ENCODE measurements around the gene ABCD2. TPM values are rescaled to one million over a fixed set of nuclear protein-coding genes. Genes with fewer than 3 reads are reported as not detected.
"Not testable (repeated sequence)": the region's sequence is repeated elsewhere in the genome, so short reads cannot be mapped to it uniquely, and the experiment has no call there.

Gene ABCD2
- total RNA-seq, 2 experiments from 2014 or later: 4.8 to 5.0 TPM

DNA sequence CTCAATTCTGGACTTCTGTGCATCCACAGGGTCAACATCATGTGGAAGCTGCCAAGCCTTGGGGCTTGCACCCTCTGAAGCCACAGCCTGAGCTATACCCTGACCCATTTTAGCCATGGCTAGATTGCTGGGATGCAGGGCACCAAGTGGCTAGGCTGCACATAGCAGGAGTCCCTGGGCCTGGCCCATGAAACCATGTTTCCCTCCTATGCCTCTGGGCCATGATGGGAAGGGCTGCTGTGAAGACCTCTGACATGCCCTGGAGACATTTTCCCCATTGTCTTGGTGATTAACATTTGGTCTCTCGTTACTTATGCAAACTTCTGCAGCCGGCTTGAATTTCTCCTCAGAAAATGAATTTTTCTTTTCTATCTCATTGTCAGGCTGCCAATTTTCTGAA, 92.6 kb downstream of the ABCD2 start:
- intact Hi-C loops (cut with micrococcal nuclease): no loop called here
- ChIA-PET POLR2A (no interaction called here), CTCF (no interaction called here)
- H3K4me3 Mint-ChIP-seq: no peak overlapping the region
- H3K27ac Mint-ChIP-seq: no peak overlapping the region
- no peaks in the 10 kb centered on the region for H3K4me1 Mint-ChIP-seq (ENCODE audit: low read depth)
- no peaks in the 10 kb centered on the region for H3K27me3 Mint-ChIP-seq
- DNase-seq: no peak
- peaks cover 28% of the 10 kb centered on the region for H3K9me3 Mint-ChIP-seq
- peaks cover 17% of the 10 kb centered on the region for H3K36me3 Mint-ChIP-seq

DNA sequence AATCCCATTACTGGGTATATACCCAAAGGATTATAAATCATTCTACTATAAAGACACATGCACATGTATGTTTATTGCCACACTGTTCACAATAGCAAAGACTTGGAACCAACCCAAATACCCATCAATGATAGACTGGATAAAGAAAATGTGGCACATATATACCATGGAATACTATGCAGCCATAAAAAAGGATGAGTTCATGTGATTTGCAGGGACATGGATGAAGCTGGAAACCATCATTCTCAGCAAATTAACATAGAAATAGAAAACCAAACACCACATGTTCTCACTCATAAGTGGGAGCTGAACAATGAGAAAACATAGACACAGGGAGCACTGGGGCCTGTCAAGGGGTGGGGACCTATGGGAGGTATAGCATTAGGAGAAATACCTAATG, 97.4 kb downstream of the ABCD2 start:
- intact Hi-C loops (cut with micrococcal nuclease); H3K27me3 Mint-ChIP-seq; H3K27ac Mint-ChIP-seq; DNase-seq; POLR2A ChIA-PET; H3K4me1 Mint-ChIP-seq (ENCODE audit: low read depth); CTCF ChIA-PET; H3K4me3 Mint-ChIP-seq: not testable (repeated sequence)
- Mint-ChIP-seq H3K36me3 (peaks cover 16% of the 10 kb centered on the region), H3K9me3 (peaks cover 28% of the 10 kb centered on the region)

DNA sequence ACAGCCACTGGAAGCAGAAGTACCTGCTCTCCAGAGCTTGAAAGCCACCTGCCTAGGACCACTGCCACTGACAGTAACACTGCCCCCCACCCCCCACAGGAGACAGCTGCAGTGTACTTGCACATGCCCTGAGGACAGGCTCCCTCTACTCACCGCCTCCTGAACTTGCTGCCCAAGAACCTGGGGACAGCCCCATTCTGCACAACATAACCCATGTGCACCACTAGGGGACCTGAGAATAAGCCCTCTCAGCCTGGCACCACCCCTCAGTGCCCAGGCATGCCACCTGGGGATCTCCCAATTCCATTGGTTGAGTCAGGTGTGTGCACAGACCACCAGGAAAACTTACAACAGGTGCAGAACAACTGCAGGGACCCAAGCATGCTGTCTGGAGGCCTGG, 109.6 kb downstream of the ABCD2 start:
- H3K36me3 Mint-ChIP-seq: peaks cover 20% of the 10 kb centered on the region
- peaks cover 17% of the 10 kb centered on the region for H3K9me3 Mint-ChIP-seq
- no peak overlapping the region for H3K4me3 Mint-ChIP-seq
- H3K4me1 Mint-ChIP-seq (ENCODE audit: low read depth): no peaks in the 10 kb centered on the region
- DNase-seq: no peak
- no peaks in the 10 kb centered on the region for H3K27me3 Mint-ChIP-seq
- H3K27ac Mint-ChIP-seq: no peak overlapping the region
- ChIA-PET POLR2A (no interaction called here), CTCF (no interaction called here)
- intact Hi-C loops (cut with micrococcal nuclease): no loop called here

DNA sequence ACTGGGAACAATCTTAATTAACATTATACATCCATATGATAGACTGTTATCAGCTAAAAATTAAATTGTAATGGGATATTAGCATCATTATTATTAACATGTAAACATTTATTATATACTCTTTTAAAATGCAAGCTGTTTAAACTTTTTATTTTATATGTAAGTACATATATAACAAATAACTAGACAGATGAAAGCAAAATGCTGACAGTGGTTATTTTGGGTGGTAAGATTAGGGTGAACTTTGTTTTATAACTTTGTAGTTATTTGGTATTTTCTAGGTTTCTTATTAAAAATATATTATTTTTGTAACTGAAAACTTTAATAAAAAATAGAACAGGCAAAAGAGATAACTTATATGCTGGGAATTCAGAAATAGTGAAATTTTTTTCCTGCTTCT, 114.0 kb downstream of the ABCD2 start:
- POLR2A ChIA-PET: no interaction called here
- Mint-ChIP-seq H3K4me1 (ENCODE audit: low read depth) (no peaks in the 10 kb centered on the region), H3K9me3 (peaks cover 1% of the 10 kb centered on the region)

DNA sequence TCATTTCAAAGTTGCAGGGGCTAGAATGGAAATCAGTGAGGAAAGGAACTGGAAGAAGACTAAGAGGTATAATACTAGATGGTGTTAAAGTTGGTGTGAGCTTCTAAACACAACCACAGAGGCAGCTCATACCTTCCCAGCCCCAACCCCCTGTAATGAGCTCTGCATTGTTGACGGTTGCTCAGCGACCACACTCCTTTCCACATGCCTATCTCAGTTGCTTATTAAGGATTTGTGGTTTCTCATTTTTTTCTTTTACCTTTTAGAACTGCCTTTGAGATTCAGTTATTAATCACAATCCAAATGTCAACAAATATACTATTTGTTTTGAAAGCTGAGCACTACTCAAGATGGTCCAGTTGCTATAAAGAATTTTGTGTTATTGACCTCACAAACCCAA, 114.6 kb downstream of the ABCD2 start:
- CTCF ChIA-PET: no interaction called here
- H3K27me3 Mint-ChIP-seq: no peaks in the 10 kb centered on the region
- no peaks in the 10 kb centered on the region for H3K4me1 Mint-ChIP-seq (ENCODE audit: low read depth)
- peaks cover 2% of the 10 kb centered on the region for H3K36me3 Mint-ChIP-seq
- no peak overlapping the region for H3K27ac Mint-ChIP-seq
- intact Hi-C loops (cut with micrococcal nuclease): no loop called here
- H3K9me3 Mint-ChIP-seq: no peaks in the 10 kb centered on the region
- POLR2A ChIA-PET: no interaction called here
- H3K4me3 Mint-ChIP-seq: no peak overlapping the region
- DNase-seq: no peak

More for the DNA sequence above, 114.0 kb downstream of the ABCD2 start:
- Mint-ChIP-seq H3K27ac (no peak overlapping the region), H3K36me3 (peaks cover 2% of the 10 kb centered on the region), H3K4me3 (no peak overlapping the region), H3K27me3 (no peaks in the 10 kb centered on the region)
- no peak for DNase-seq
- intact Hi-C loops (cut with micrococcal nuclease): no loop called here
- CTCF ChIA-PET: no interaction called here

DNA sequence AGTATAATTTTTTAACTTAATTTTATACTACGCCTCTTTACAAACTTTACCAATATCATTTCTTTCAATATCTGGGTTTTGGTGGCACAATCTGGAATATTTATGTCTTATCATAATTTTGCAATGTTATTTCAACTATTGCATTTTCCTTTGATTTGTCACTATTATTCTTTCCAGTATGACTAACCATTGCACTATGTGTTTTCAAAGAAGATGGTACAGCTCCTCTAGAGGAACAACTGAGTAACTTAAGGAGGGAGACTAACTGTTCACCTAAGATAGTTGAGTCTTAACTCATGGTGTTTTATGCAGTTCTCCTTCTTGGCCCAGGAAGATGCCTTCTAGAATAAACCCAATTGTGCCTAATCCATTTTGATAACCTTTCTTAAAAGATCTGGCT, 116.2 kb downstream of the ABCD2 start:
- no peaks in the 10 kb centered on the region for H3K9me3 Mint-ChIP-seq
- ChIA-PET POLR2A (no interaction called here), CTCF (no interaction called here)
- intact Hi-C loops (cut with micrococcal nuclease): no loop called here
- no peak for DNase-seq
- H3K4me3 Mint-ChIP-seq: no peak overlapping the region
- H3K36me3 Mint-ChIP-seq: peaks cover 2% of the 10 kb centered on the region
- H3K4me1 Mint-ChIP-seq (ENCODE audit: low read depth): no peaks in the 10 kb centered on the region
- no peak overlapping the region for H3K27ac Mint-ChIP-seq
- no peaks in the 10 kb centered on the region for H3K27me3 Mint-ChIP-seq

DNA sequence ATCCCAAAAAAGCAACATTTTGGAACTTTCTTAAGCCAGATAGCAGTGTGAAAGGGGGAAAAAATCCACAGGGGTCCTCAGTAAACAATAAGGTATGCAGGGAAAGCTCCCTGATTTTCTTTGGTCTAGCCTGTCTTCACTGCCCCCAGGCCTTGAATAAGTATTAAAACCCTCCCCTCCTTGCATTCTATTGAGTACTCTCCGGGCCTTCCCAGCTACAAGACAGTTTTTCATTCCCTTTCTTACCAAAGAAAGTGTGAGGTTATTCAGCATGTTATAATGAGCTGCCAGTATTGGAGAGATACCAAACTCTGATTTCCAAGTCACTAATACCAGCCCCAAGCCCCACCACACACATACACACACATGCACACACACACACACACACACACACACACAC, 116.9 kb downstream of the ABCD2 start:
- POLR2A ChIA-PET: no interaction called here
- DNase-seq: no peak
- intact Hi-C loops (cut with micrococcal nuclease): no loop called here
- H3K27ac Mint-ChIP-seq: no peak overlapping the region
- H3K4me3 Mint-ChIP-seq: no peak overlapping the region
- CTCF ChIA-PET: no interaction called here
- H3K27me3 Mint-ChIP-seq: no peaks in the 10 kb centered on the region
- H3K36me3 Mint-ChIP-seq: peaks cover 2% of the 10 kb centered on the region
- no peaks in the 10 kb centered on the region for H3K4me1 Mint-ChIP-seq (ENCODE audit: low read depth)
- no peaks in the 10 kb centered on the region for H3K9me3 Mint-ChIP-seq

Other genes with a start within 250 kb of the ABCD2 start
- 10 to 100 TPM; 28.5 to 30.5 TPM for gene KIF21A, start 176.7 kb downstream of the ABCD2 start, total RNA-seq